Activated T-cell treated with anti-CD3 and anti-CD28 coated beads for 24 hours (primary cell): ENCODE data around the gene CCNL1.

Source experiments
- DNase-seq: peaks from one replicate; pipeline ENCODE4 v3.0.0-alpha.2; 2020; ENCODE audit warnings: low read depth

CCNL1 gene

GRCh38 chr3:157145606-157146322, 14.2 kb downstream of the CCNL1 start:
- DNase-seq, result no peak

- no peak for DNase-seq
Observed at GRCh38 chr3:157142315-157142714, 17.6 kb downstream of the CCNL1 start.

DNA sequence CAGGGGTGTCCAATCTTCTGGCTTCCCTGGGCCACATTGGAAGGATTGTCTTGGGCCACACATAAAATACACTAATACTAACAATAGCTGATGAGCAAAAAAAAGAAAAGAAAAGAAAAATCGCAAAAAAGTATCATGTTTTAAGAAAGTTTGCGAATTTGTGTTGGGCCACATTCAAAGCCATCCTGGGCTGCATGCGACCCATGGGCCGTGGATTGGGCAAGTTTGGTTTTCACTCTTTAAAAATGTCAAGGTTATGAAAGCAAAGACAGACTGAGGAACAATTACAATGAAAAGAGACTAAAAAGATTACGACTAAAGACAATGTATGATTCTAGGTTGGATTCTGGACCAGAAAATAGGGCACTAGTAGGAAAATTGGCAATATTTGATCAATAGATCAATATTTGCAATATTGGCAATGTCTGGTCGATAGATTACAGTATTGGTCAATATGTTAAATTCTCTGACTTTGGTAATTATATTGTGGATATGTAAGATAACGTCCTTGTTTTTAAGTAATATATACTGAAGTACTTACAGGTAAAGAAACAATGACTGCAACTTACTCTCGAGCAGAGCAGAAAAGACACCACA, 19.9 kb downstream of the CCNL1 start:
- DNase-seq, result no peak

GRCh38 chr3:157136647-157137387, 23.1 kb downstream of the CCNL1 start:
- no peak for DNase-seq

DNA sequence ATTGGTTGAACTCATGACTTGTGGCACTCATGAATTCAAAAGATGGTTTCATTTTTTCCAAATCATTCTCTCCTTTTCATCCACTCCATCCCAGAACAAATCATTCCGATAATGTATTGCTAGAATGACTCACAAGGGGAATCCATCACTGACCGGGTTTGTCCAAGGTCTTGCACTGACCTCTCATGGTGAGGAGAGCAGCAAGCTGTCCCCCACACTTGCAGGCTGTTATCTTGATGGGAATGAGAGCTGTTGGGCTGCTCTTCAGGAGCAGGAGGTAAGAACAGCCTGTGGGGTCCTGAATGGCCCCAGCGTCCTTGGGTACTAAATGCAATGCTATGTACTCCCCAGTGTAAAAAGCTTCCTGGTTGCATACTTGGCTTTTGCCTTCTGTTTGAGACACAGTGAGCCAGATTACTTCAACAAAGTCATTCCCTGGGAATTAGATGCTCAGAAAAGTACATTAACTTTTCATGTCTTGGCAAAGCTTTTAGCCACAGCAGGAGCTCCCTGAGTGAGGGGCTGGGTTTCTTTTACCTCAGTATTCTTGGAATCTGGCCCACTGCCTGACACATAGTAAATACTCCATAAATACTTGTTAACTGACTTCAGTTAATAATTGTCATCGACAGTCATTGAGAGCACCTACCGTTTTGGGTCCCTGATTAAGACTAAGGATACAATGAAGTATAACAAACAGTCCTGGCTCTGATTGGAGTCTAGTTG, 24.1 kb downstream of the CCNL1 start:
- DNase-seq, result no peak

DNA sequence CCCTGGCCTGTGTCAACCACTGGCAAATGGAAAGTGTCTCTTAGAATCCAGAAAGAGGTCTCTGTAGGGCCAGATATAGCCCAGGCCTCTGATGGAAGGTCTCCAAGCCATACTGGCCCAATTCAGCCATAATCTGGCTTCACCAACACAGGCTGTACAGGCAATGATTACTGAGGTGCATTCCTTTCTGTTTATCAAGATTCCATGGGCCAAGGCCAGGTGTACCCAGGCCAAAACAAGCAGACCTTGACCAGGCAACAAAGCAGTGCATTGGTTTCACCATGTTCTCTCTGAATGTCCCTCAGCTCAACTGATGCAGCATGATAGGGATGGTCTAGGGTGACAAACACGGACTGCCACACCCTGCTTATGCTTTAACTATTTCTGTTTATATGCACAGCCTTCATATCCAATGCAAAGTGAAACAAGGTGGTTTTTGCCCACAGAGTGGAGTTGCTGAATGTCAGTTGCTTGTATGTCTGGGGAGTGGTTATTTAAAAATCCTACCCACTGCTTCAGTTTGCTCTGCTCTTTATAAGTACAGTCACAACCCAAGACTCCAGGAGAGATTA, 25.2 kb downstream of the CCNL1 start:
- no peak for DNase-seq

DNA sequence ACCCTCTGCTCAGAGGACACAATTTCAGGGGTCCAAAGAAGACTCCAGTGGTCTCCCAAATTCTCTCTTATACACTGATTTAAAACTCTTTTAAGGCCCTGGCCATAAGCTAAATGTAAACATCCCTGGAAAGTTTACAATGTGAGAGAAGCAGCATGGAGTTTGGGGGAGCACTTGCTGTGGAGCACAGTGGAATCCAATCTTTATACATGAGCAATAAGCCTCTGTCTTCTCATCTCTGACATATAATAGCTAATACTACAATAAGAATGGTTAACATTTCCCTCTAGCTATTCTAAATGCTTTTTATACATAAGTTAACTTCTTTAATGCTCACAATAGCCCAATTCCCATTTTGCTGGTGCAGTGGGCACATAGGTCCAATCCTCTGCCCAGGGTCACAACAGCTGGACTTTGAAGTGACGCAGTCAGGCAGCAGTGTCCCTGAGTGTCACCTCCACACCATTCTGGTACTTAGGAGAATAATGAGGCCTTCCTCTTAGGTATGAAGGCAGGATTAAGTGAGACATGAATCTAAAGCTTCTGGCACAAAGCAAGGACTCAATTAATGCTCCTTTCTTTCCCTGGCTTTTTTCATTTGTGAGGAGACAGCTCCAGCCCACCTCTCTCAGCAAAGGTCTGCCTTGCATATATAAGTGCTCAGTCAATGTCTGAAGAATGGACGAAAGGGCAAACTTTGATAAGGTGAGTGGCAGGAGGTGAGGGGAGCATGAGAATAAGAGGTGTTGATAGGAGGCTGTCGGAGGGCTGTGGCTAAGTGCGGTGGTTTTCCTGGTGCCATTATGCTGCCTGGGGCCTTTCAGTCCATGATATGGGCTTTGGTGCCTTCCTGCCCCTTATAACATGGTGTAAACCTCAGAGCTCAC, 26.3 kb downstream of the CCNL1 start:
- DNase-seq, result no peak

- DNase-seq, result no peak
Observed at GRCh38 chr3:157132936-157133335, 27.0 kb downstream of the CCNL1 start.

GRCh38 chr3:157132341-157132740, 27.6 kb downstream of the CCNL1 start:
- no peak for DNase-seq

- no peak for DNase-seq
Observed at GRCh38 chr3:157131861-157132260, 28.1 kb downstream of the CCNL1 start.

DNA sequence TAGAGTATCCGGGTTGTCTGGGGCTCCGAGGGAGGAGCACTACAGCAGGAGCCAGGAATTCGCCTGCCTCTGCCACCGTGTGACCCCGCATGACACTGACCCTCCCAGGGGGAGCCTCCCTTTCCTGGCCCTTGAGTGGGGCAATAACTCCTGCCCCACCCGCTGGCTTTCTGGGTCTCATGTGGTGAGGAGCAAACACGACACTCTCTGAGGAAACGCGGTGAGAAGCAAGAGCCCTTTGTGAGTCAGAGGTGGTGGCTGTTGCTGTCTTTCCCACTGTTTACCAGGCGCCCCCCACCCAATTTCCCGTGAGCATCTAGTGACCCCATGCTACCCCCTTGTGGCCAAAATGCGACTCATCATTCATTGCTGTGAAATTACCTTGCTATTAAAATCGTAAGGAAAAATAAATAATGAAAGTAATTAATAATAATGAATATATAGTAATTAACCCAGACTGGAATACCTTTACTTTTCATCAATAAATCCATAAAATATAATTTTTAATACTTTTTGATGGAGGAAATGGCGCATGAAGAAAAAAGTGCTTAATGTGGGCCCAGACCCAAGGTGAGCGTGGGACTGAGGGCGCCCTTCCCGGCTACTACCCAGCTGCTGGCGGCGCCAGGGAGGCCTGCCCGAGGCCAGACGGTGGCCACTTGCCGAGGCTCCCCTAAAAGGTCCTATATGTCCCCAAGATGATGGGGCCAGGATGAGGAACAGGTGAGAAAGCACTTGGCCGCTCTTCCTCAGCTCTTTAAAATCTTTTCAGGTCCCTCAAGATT, 29.3 kb downstream of the CCNL1 start:
- peak; percentile 42 for DNase-seq

DNA sequence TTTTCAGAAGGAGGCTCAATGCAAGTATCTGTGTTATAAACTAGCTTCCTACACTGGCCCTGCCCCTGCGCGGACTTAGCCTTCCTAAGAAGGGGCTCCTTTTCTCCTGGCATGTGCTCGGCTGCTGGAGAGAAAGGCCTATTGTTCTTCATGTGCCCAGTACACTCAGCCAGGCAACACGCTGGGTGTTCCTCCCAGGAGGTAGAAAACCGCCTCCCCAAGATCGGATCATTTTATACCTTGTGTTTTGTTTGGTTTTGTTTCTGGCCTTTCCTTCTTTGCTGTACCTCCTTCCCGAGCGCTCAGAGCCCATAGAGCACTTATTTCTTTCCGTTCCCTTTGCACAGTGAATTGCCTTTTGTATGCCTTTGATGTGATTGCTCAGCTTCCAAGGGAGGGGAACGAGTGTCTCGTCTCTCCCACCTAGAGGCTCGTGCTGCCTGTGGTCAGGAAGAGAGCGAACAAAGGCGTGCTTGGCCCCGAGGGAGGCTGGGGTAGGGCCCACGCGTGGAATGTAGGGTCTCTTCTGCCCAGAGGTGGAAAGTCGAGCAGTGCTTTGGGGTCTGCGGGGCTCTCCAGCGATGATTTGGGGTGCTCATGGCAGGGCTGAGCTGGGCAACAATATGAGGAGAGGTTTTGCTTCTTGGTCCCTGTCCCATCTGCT, 30.0 kb downstream of the CCNL1 start:
- no peak for DNase-seq

DNA sequence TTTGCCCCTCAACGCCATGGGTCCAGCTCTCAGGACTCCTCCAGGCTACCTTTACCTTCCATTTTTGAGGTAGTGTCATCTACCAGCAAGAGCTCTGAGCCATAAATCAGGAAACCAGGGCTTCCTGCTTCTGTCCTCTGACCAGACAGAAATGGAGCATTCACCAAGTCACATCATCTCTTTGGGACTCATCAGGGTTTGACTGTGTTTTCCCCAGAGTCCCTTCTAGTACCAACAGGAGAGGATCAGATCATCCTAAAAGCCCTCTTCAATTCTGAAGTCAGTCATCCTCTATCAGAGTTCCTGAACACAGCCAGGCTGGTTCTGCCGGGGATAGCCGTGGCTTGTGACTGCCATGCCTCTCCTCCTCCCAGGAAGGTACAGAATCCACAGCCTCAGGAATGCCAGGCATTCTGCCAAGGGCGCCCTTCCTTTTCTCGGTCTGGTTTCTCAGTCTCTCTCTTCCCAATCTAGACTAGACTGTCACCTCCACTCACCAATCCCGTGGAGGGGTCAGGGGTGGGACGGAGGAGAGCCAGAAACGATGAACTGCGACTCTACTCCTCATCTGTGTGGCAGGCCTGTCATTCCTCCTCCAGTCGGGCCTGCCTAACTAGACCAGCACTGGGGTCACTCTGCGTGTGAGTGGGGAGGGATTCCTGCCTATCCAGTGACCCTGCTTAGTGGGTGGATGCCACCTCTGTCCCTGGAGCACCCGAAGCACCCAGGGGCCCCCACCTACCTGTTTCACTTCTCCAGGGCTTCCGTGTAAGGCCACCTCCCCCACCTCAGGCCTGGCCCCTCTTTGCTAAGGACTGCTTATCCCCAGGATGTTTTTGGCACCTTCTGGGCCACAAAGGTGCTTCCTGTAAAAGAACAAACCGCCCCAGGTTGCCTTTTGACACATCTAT, 30.9 kb downstream of the CCNL1 start:
- DNase-seq, result no peak

DNA sequence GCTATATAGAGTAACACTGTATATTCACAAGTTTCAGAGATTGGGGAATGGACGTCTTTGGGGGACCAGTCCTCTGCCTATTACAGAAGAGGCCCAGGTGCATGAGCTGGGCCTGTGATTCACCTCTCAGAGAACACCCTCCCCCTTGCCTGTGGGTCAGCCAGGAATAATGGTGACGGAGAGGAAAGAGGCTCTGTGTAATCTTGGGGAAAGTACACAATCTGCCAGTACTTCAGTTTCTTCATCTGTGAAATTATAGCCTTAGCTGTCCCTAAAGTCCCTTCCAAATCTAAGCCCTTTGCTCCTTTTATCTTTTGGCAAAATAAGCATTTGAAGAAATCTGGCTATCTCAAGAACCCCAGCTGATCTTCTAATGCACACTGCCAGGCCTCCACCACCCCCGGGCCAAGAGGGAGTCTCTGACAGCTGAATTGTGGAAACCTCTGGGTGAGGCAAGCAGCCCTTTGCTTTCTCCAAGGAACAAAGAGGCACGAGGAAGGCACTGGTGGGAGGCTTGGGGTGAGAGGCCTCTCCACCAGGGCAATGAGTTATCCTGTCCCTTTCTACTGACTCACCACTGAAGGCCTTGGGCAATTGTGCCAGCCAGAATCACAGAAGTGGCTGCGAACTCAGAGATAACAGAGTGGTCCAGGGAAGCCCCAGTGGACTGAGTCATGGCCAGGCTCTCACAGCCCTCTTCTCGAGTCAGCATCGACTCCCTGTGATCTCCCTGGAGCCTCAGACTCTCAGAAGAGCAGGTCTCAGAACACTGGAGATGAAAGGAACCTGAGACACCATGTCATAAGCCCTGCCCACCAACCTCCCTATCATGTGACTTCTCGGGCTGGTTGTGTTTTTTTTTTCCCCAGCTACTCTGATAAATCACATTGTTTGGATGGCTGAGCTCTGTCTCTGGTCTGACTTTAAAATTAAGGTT, 31.8 kb downstream of the CCNL1 start:
- DNase-seq, result peak; percentile 49

DNA sequence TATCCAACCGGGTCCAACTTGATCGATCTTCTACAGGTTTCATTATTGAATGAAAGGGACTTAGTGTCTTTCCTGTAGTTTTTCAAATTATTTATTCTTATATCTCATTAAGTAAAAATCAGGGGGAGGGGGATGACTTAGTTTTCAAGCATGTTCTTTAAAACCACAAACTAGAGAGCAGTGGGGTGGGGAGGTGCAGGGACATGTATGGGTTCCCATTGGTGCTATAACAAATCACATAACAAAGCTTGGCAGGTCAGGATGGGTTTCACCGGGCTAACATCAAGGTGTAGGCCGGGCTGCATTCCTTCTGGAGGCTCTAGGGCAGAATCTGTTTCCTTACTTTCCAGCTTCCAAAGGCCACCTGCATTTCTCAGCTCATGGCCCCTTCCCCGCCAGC, 32.7 kb downstream of the CCNL1 start:
- no peak for DNase-seq

- no peak for DNase-seq
Observed at GRCh38 chr3:157126365-157126764, 33.6 kb downstream of the CCNL1 start.

- DNase-seq, result no peak
Observed at GRCh38 chr3:157125101-157125500, 34.8 kb downstream of the CCNL1 start.

DNA sequence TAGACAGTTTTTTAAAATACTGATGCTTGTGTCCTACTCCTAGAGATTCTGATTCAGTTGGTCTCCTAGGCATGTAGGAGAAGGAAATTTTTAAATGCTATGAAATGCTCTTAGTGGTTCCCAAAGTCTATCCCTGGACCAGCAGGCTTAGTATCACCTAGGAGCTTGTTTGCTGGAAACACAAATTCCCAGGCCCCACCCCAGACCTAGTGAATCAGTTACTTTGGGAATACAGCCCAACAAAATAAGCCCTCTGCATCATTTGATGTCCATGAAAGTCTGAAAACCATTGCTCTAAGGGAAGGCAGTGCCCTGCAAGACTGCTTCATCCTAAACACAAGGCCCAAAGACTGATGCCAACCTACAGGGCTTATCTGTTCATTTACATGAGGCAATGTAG, 36.3 kb downstream of the CCNL1 start:
- no peak for DNase-seq
